AG04450 (cell line): Measurements from ENCODE around the gene AUTS2. TPM values are rescaled to one million over a fixed set of nuclear protein-coding genes. Genes with fewer than 3 reads are reported as not detected.

ENCODE experiments used
- CTCF ChIA-PET: fragments of 300-600, 350-600 bp; formaldehyde crosslinking; extraction: SDS; loops from one replicate; lab custom pipeline; 2022; ENCODE audit warnings: antibody characterized with exemption, inconsistent platforms; lab: Charles Lee
- POLR2A ChIA-PET: fragments of 350-600 bp; formaldehyde crosslinking; extraction: SDS; loops from one replicate; lab custom pipeline; 2021; ENCODE audit warnings: antibody characterized with exemption, inconsistent platforms; lab: Yijun Ruan, JAX
- DNase-seq: peaks from one replicate; pipeline ENCODE4 v3.0.0-alpha.2; 2011; ENCODE audit warnings: low read depth, low spot score
- H3K27ac ChIP-seq: one replicate; pipeline ENCODE4 v1.5.1; 2012; ENCODE audit warnings: low read depth, low read length, control low read depth
- H3K27me3 ChIP-seq: one replicate; pipeline ENCODE4 v1.6.0; 2012; ENCODE audit warnings: low read length; ENCODE audit not compliant: control insufficient read depth, insufficient read depth
- H3K4me3 ChIP-seq: 2 replicates; pipeline ENCODE4 v1.5.1; 2011; ENCODE audit warnings: mild to moderate bottlenecking, low read depth, low read length, control low read depth
- H3K9me3 ChIP-seq: 2 replicates; pipeline ENCODE4 v1.5.1; 2012; ENCODE audit warnings: low read length; ENCODE audit not compliant: control insufficient read depth, insufficient read depth
- CTCF ChIP-seq: IDR thresholded peaks from 2 replicates; pipeline ENCODE4 v1.5.1; 2011; ENCODE audit warnings: low read depth, low read length, control low read depth, inconsistent platforms
- polyA plus RNA-seq: library from polyadenylated mRNA; depleted of rRNA; stranded (reverse); fragments of >200 nt; gene quantifications from 2 replicates; pipeline ENCODE4 v1.2.3, GENCODE V29; 2011

AUTS2 gene
- polyA plus RNA-seq, 1 experiment = 1.5 TPM

GRCh38 chr7:70506434-70506833, 908.2 kb downstream of the AUTS2 start:
- Histone ChIP-seq H3K27me3 (no peaks in the 10 kb centered on the region), H3K27ac (no peak overlapping the region), H3K4me3 (no peak overlapping the region), H3K9me3 (no peaks in the 10 kb centered on the region)
- ChIA-PET POLR2A (no interaction called here), CTCF (no interaction called here)
- DNase-seq = no peak
- no peak for TF ChIP-seq CTCF

GRCh38 chr7:70512144-70512543, 913.9 kb downstream of the AUTS2 start:
- Histone ChIP-seq H3K27ac (no peak overlapping the region), H3K27me3 (no peaks in the 10 kb centered on the region), H3K9me3 (no peaks in the 10 kb centered on the region), H3K4me3 (no peak overlapping the region)
- CTCF ChIA-PET = interaction anchor here (0.9 kb wide), 1 partner anchor 186 kb away, joined by 3 read pairs; no protein-coding TSS in a partner anchor
- no peak for DNase-seq
- TF ChIP-seq CTCF = no peak
- POLR2A ChIA-PET = no interaction called here

GRCh38 chr7:70512761-70513160, 914.5 kb downstream of the AUTS2 start:
- Histone ChIP-seq H3K4me3 (no peak overlapping the region), H3K9me3 (no peaks in the 10 kb centered on the region), H3K27ac (no peak overlapping the region), H3K27me3 (no peaks in the 10 kb centered on the region)
- POLR2A ChIA-PET = no interaction called here
- CTCF ChIA-PET = no interaction called here
- DNase-seq = no peak
- no peak for TF ChIP-seq CTCF

GRCh38 chr7:70520611-70521010, 922.3 kb downstream of the AUTS2 start:
- TF ChIP-seq CTCF = no peak
- DNase-seq = no peak
- Histone ChIP-seq H3K27ac (no peak overlapping the region), H3K4me3 (no peak overlapping the region), H3K27me3 (no peaks in the 10 kb centered on the region), H3K9me3 (no peaks in the 10 kb centered on the region)
- ChIA-PET POLR2A (no interaction called here), CTCF (no interaction called here)

- Histone ChIP-seq H3K27me3 (no peaks in the 10 kb centered on the region), H3K27ac (no peak overlapping the region), H3K9me3 (no peaks in the 10 kb centered on the region), H3K4me3 (no peak overlapping the region)
- DNase-seq = no peak
- TF ChIP-seq CTCF = no peak
- CTCF ChIA-PET = no interaction called here
- POLR2A ChIA-PET = no interaction called here
Measured at GRCh38 chr7:70523249-70523988, 925.1 kb downstream of the AUTS2 start.
